ENCODE measurements around the gene NMT1. TPM values are rescaled to one million over a fixed set of nuclear protein-coding genes. Genes with fewer than 3 reads are reported as not detected.

NMT1 gene
- total RNA-seq, 1 experiment from 2014 or later: 173 TPM

- ChIA-PET POLR2A (no interaction called here), CTCF (no interaction called here)
Observed at GRCh38 chr17:45091778-45092425, 30.8 kb downstream of the NMT1 start.

GRCh38 chr17:45092911-45093430 lies 31.9 kb downstream of the NMT1 start:
- Mint-ChIP-seq H3K27ac (ENCODE audit: unreplicated experiment) (no peak overlapping the region), H3K27me3 (ENCODE audit: insufficient read depth, unreplicated experiment) (no peaks in the 10 kb centered on the region), H3K4me1 (ENCODE audit: low read depth, unreplicated experiment) (no peaks in the 10 kb centered on the region), H3K9me3 (ENCODE audit: unreplicated experiment) (no peaks in the 10 kb centered on the region), H3K4me3 (ENCODE audit: unreplicated experiment) (no peak overlapping the region), H3K36me3 (ENCODE audit: insufficient read depth, unreplicated experiment) (peaks cover 91% of the 10 kb centered on the region)
- intact Hi-C loops (cut with micrococcal nuclease; ENCODE audit: unreplicated experiment): no loop called here
- Histone ChIP-seq H3K4me3 (ENCODE audit: low read depth, low read length) (no peak overlapping the region), H3K36me3 (ENCODE audit: control insufficient read depth, insufficient read depth, low read length) (peaks cover 5% of the 10 kb centered on the region), H3K9me3 (no peaks in the 10 kb centered on the region), H3K4me1 (0 out of 2 replicates have a peak, but pooled peaks cover 5% of the 10 kb centered on the region), H3K27me3 (replicated peaks; ENCODE audit: control insufficient read depth, insufficient read depth, low read length) (no peaks in the 10 kb centered on the region)
- ChIA-PET CTCF (interaction anchor here (0.5 to 1.4 kb wide), 2 partner anchors 41 to 42 kb away, joined by 3 to 5 read pairs; partner anchors contain the start of gene ACBD4), POLR2A (no interaction called here)
- no TSS peak for BruUV-seq (replicated peaks)
- DNase-seq: no peak
- TF ChIP-seq, protein P1, sequence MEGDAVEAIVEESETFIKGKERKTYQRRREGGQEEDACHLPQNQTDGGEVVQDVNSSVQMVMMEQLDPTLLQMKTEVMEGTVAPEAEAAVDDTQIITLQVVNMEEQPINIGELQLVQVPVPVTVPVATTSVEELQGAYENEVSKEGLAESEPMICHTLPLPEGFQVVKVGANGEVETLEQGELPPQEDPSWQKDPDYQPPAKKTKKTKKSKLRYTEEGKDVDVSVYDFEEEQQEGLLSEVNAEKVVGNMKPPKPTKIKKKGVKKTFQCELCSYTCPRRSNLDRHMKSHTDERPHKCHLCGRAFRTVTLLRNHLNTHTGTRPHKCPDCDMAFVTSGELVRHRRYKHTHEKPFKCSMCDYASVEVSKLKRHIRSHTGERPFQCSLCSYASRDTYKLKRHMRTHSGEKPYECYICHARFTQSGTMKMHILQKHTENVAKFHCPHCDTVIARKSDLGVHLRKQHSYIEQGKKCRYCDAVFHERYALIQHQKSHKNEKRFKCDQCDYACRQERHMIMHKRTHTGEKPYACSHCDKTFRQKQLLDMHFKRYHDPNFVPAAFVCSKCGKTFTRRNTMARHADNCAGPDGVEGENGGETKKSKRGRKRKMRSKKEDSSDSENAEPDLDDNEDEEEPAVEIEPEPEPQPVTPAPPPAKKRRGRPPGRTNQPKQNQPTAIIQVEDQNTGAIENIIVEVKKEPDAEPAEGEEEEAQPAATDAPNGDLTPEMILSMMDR (IDR thresholded peaks at IDR 0.05; ENCODE audit: insufficient read depth in 1 of 2, low read depth in 1 of 2, low read length in 1 of 2, severe bottlenecking in 1 of 2, unreplicated experiment in 1 of 2): no peak

More at GRCh38 chr17:45091778-45092425, 30.8 kb downstream of the NMT1 start:
- Mint-ChIP-seq H3K27ac (ENCODE audit: unreplicated experiment) (no peak overlapping the region), H3K4me1 (ENCODE audit: low read depth, unreplicated experiment) (no peaks in the 10 kb centered on the region), H3K27me3 (ENCODE audit: insufficient read depth, unreplicated experiment) (no peaks in the 10 kb centered on the region), H3K36me3 (ENCODE audit: insufficient read depth, unreplicated experiment) (peaks cover 91% of the 10 kb centered on the region), H3K9me3 (ENCODE audit: unreplicated experiment) (no peaks in the 10 kb centered on the region), H3K4me3 (ENCODE audit: unreplicated experiment) (no peak overlapping the region)
- Histone ChIP-seq H3K36me3 (ENCODE audit: control insufficient read depth, insufficient read depth, low read length) (peaks cover 6% of the 10 kb centered on the region), H3K4me3 (ENCODE audit: low read depth, low read length) (no peak overlapping the region), H3K27me3 (replicated peaks; ENCODE audit: control insufficient read depth, insufficient read depth, low read length) (no peaks in the 10 kb centered on the region), H3K4me1 (0 out of 2 replicates have a peak, but pooled peaks cover 5% of the 10 kb centered on the region), H3K9me3 (no peaks in the 10 kb centered on the region)
- DNase-seq: no peak
- intact Hi-C loops (cut with micrococcal nuclease; ENCODE audit: unreplicated experiment): no loop called here
- no TSS peak for BruUV-seq (replicated peaks)
- TF ChIP-seq, protein P1 (IDR thresholded peaks at IDR 0.05; ENCODE audit: insufficient read depth in 1 of 2, low read depth in 1 of 2, low read length in 1 of 2, severe bottlenecking in 1 of 2, unreplicated experiment in 1 of 2): no peak

GRCh38 chr17:45093444-45094110 lies 32.5 kb downstream of the NMT1 start:
- no TSS peak for BruUV-seq (replicated peaks)
- Mint-ChIP-seq H3K4me3 (ENCODE audit: unreplicated experiment) (no peak overlapping the region), H3K27ac (ENCODE audit: unreplicated experiment) (no peak overlapping the region), H3K9me3 (ENCODE audit: unreplicated experiment) (no peaks in the 10 kb centered on the region), H3K36me3 (ENCODE audit: insufficient read depth, unreplicated experiment) (peaks cover 91% of the 10 kb centered on the region), H3K4me1 (ENCODE audit: low read depth, unreplicated experiment) (no peaks in the 10 kb centered on the region), H3K27me3 (ENCODE audit: insufficient read depth, unreplicated experiment) (no peaks in the 10 kb centered on the region)
- ChIA-PET CTCF (interaction anchor here (0.5 to 1.4 kb wide), 4 partner anchors 10 to 42 kb away, joined by 3 to 5 read pairs (median 4); partner anchors contain the start of gene ACBD4), POLR2A (no interaction called here)
- Histone ChIP-seq H3K4me3 (ENCODE audit: low read depth, low read length) (no peak overlapping the region), H3K27me3 (replicated peaks; ENCODE audit: control insufficient read depth, insufficient read depth, low read length) (no peaks in the 10 kb centered on the region), H3K36me3 (ENCODE audit: control insufficient read depth, insufficient read depth, low read length) (peaks cover 5% of the 10 kb centered on the region), H3K4me1 (0 out of 2 replicates have a peak, but pooled peaks cover 5% of the 10 kb centered on the region), H3K9me3 (no peaks in the 10 kb centered on the region)
- DNase-seq: no peak
- TF ChIP-seq, protein P1 (IDR thresholded peaks at IDR 0.05; ENCODE audit: insufficient read depth in 1 of 2, low read depth in 1 of 2, low read length in 1 of 2, severe bottlenecking in 1 of 2, unreplicated experiment in 1 of 2): no peak
- intact Hi-C loops (cut with micrococcal nuclease; ENCODE audit: unreplicated experiment): no loop called here

Data from Caco-2 (cell line).